CD4-positive, alpha-beta memory T cell (primary cell): ENCODE results near the gene EXOC3. TPM values are rescaled to one million over a fixed set of nuclear protein-coding genes. Genes with fewer than 3 reads are reported as not detected.

Source experiments
- CTCF ChIA-PET: fragments of 350-600 bp; sonication (Branson Sonifier 250); formaldehyde crosslinking; loops from one replicate; lab custom pipeline; 2021; ENCODE audit warnings: inconsistent platforms; ENCODE audit not compliant: partially characterized antibody; lab: Charles Lee
- POLR2A ChIA-PET: fragments of 350-600 bp; sonication (Branson Sonifier 250); formaldehyde crosslinking; loops from one replicate; lab custom pipeline; 2021; ENCODE audit not compliant: partially characterized antibody; lab: Charles Lee
- DNase-seq, 5 donors: peaks; one replicate each; pipeline versions ENCODE4 v3.0.0 to v3.0.0-alpha.2; 2020 to 2022; ENCODE audit warnings: mixed read lengths in 1 of 5
- H3K27ac ChIP-seq: one replicate; pipeline ENCODE4 v1.7.0; 2013; ENCODE audit warnings: low read depth, low read length
- H3K27me3 ChIP-seq: 2 replicates; pipeline ENCODE4 v1.7.0; 2013; ENCODE audit warnings: mild to moderate bottlenecking, low read length, moderate library complexity; ENCODE audit not compliant: insufficient read depth
- H3K36me3 ChIP-seq: 2 replicates; pipeline ENCODE4 v1.7.0; 2013; ENCODE audit warnings: mild to moderate bottlenecking, low read length, moderate library complexity; ENCODE audit not compliant: insufficient read depth
- H3K4me1 ChIP-seq: 2 replicates; pipeline ENCODE4 v1.7.0; 2013; ENCODE audit warnings: mild to moderate bottlenecking, low read length, moderate library complexity; ENCODE audit not compliant: insufficient read depth
- H3K4me3 ChIP-seq, 2 donors: one replicate each; pipeline ENCODE4 v1.7.0; 2013; ENCODE audit warnings: low read length in 2 of 2, mild to moderate bottlenecking in 1 of 2
- H3K9me3 ChIP-seq, 2 donors: one replicate each; pipeline ENCODE4 v1.7.0; 2013; ENCODE audit warnings: low read length in 2 of 2, control low read depth in 1 of 2; ENCODE audit not compliant: control insufficient read depth in 1 of 2
- H3K27ac Mint-ChIP-seq, 7 donors: one replicate each; pipeline ENCODE4 v1.8.0; 2020 to 2021; ENCODE audit warnings: mixed read lengths in 7 of 7, mild to moderate bottlenecking in 6 of 7, inconsistent platforms in 3 of 7, moderate library complexity in 3 of 7
- H3K27me3 Mint-ChIP-seq, 2 donors: one replicate each; pipeline ENCODE4 v1.8.0; 2020 to 2021; ENCODE audit warnings: mixed read lengths in 2 of 2
- H3K36me3 Mint-ChIP-seq, 2 donors: one replicate each; pipeline ENCODE4 v1.8.0; 2020 to 2021; ENCODE audit warnings: mixed read lengths in 2 of 2, inconsistent platforms in 1 of 2, mild to moderate bottlenecking in 1 of 2
- H3K4me1 Mint-ChIP-seq, 4 donors: one replicate each; pipeline ENCODE4 v1.8.0; 2020 to 2021; ENCODE audit warnings: mixed read lengths in 4 of 4, mild to moderate bottlenecking in 1 of 4
- H3K4me3 Mint-ChIP-seq, 8 donors: one replicate each; pipeline ENCODE4 v1.8.0; 2020 to 2021; ENCODE audit warnings: mixed read lengths in 8 of 8, mild to moderate bottlenecking in 7 of 8, moderate library complexity in 6 of 8, inconsistent platforms in 3 of 8
- H3K9me3 Mint-ChIP-seq, 8 donors: one replicate each; pipeline ENCODE4 v1.8.0; 2020 to 2021; ENCODE audit warnings: mixed read lengths in 8 of 8, mild to moderate bottlenecking in 5 of 8, inconsistent platforms in 3 of 8, moderate library complexity in 1 of 8
- intact Hi-C: fragments of 100-400 bp; cut with micrococcal nuclease; formaldehyde crosslinking; loops from one replicate; pipeline ENCODE4 v1.15.1; 2023
- polyA plus RNA-seq, 2 donors: library from polyadenylated mRNA; unstranded; fragments of 300-500 nt; fragmentation: Illumina TruSeq; gene quantifications; one replicate each; pipeline ENCODE4 v1.2.3, GENCODE V29; 2021
- total RNA-seq, 2 experiments: library from RNA; stranded (reverse); gene quantifications; one replicate each; pipeline ENCODE4 v1.2.3, GENCODE V29; 2021

EXOC3 gene
- total and polyA plus RNA-seq, 4 experiments from 2014 or later, result 32.0 to 96.1 (median 62.9) TPM

DNA sequence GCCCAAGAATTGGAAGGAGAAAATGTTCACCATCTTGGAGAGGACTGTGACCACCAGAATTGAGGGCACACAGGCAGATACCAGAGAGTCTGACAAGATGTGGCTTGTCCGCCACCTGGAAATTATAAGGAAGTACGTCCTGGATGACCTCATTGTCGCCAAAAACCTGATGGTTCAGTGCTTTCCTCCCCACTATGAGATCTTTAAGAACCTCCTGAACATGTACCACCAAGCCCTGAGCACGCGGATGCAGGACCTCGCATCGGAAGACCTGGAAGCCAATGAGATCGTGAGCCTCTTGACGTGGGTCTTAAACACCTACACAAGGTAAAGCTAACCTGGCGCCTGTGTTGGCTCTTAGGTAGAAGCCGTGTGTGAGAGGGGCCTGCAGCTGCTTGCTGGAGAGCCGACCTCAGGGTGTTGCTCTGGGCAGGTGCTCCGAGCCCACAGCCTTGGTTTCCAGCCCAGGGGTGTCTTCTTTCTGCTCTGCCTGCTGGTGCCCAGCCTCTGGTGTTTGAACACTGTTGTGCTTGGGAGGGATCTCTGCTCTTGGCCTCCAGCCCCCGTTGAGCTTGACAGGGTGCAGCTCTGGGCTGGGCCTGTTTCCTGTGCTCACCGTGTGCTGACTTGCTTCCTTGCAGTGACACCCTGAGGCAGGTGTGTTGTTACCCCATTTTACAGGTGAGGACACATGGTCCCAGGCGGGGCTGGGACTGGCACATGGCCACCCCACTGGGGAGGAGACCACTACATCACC is 10.9 kb downstream of the EXOC3 start:
- Histone ChIP-seq H3K27ac (no peak overlapping the region), H3K9me3 (peaks cover 0 to 11% of the 10 kb centered on the region in 2 donors), H3K27me3 (no peaks in the 10 kb centered on the region), H3K4me3 (no peak overlapping the region), H3K4me1 (peaks cover 20% of the 10 kb centered on the region), H3K36me3 (peaks cover 74% of the 10 kb centered on the region)
- no peak for DNase-seq
- peaks cover 4 to 27% (median 16%) of the 10 kb centered on the region in 8 donors for H3K9me3 Mint-ChIP-seq
- peak overlapping the region in 6 of 7 donors; percentile 23 to 89 (median 52) for H3K27ac Mint-ChIP-seq
- ChIA-PET CTCF (interaction anchor here (0.9 to 1.0 kb wide), 2 partner anchors 10 to 265 kb away, joined by 3 to 4 read pairs; no protein-coding TSS in a partner anchor), POLR2A (interaction anchor here (1.6 kb wide), 1 partner anchor 11 kb away, joined by 4 read pairs; no protein-coding TSS in a partner anchor)
- H3K27me3 Mint-ChIP-seq, result no peaks in the 10 kb centered on the region
- intact Hi-C loops, result no loop called here
- H3K4me3 Mint-ChIP-seq, result peak overlapping the region in 4 of 8 donors; percentile 43 to 65 (median 58)
- H3K4me1 Mint-ChIP-seq, result peaks cover 31 to 48% (median 37%) of the 10 kb centered on the region in 4 donors
- H3K36me3 Mint-ChIP-seq, result peaks cover 81 to 84% of the 10 kb centered on the region in 2 donors

DNA sequence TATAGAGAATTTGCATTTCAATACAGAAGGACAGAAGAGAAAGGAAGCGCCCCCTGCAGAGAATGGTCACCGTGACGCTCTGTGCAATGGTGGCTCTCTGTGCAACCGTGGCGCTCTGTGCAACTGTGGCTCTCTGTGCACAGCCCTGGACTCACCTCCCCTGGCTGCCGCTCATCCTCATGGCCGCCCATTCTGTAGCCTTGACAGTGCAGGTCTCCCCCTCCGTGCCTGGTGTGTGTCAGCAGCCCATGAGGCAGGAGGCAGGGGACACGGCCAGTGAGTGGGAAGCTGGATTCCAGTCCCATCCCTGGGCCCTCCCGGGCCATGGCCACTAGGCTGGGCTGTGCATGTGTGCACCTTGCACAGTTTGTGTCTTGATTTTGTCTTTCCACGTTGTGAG is 12.0 kb downstream of the EXOC3 start:
- H3K4me1 Mint-ChIP-seq, result peaks cover 30 to 50% (median 34%) of the 10 kb centered on the region in 4 donors
- Histone ChIP-seq H3K4me1 (peaks cover 20% of the 10 kb centered on the region), H3K27me3 (no peaks in the 10 kb centered on the region), H3K9me3 (peaks cover 0 to 11% of the 10 kb centered on the region in 2 donors), H3K36me3 (peaks cover 75% of the 10 kb centered on the region), H3K27ac (no peak overlapping the region), H3K4me3 (no peak overlapping the region)
- intact Hi-C loops, result no loop called here
- H3K27me3 Mint-ChIP-seq, result no peaks in the 10 kb centered on the region
- peak overlapping the region in 1 of 8 donors; percentile 17 for H3K4me3 Mint-ChIP-seq
- H3K36me3 Mint-ChIP-seq, result peaks cover 79 to 84% of the 10 kb centered on the region in 2 donors
- peak overlapping the region in 1 of 7 donors; percentile 8 for H3K27ac Mint-ChIP-seq
- peaks cover 4 to 27% (median 16%) of the 10 kb centered on the region in 8 donors for H3K9me3 Mint-ChIP-seq
- DNase-seq, result no peak
- CTCF ChIA-PET, result interaction anchor here (1.0 kb wide), 1 partner anchor 9 kb away, joined by 3 read pairs; no protein-coding TSS in a partner anchor
- POLR2A ChIA-PET, result no interaction called here

DNA sequence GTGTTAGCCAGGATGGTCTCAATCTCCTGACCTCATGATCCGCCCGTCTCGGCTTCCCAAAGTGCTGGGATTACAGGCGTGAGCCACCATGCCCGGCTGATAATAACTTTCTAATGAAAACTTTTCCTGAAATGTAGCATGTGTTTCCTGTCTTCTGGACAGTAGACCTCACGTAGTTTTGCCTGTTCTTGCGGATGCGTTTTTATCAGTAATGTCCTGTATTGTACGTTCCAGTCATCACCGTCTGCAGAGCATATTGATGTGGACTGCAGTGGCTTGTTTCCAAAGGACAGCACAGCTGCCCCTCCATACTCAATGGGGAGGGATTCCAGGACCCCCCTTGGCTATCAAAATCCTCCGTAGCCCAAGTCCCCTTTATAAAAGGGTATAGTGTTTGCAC is 12.8 kb downstream of the EXOC3 start:
- Histone ChIP-seq H3K27me3 (no peaks in the 10 kb centered on the region), H3K36me3 (peaks cover 78% of the 10 kb centered on the region), H3K4me3 (no peak overlapping the region), H3K4me1 (peaks cover 20% of the 10 kb centered on the region), H3K27ac (no peak overlapping the region), H3K9me3 (peaks cover 0 to 11% of the 10 kb centered on the region in 2 donors)
- peaks cover 4 to 21% (median 15%) of the 10 kb centered on the region in 8 donors for H3K9me3 Mint-ChIP-seq
- no peak overlapping the region for H3K4me3 Mint-ChIP-seq
- DNase-seq, result no peak
- peaks cover 77 to 86% of the 10 kb centered on the region in 2 donors for H3K36me3 Mint-ChIP-seq
- CTCF ChIA-PET, result interaction anchor here (1.0 kb wide), 1 partner anchor 9 kb away, joined by 3 read pairs; no protein-coding TSS in a partner anchor
- intact Hi-C loops, result no loop called here
- H3K27me3 Mint-ChIP-seq, result no peaks in the 10 kb centered on the region
- POLR2A ChIA-PET, result no interaction called here
- peaks cover 26 to 51% (median 29%) of the 10 kb centered on the region in 4 donors for H3K4me1 Mint-ChIP-seq
- H3K27ac Mint-ChIP-seq, result no peak overlapping the region

DNA sequence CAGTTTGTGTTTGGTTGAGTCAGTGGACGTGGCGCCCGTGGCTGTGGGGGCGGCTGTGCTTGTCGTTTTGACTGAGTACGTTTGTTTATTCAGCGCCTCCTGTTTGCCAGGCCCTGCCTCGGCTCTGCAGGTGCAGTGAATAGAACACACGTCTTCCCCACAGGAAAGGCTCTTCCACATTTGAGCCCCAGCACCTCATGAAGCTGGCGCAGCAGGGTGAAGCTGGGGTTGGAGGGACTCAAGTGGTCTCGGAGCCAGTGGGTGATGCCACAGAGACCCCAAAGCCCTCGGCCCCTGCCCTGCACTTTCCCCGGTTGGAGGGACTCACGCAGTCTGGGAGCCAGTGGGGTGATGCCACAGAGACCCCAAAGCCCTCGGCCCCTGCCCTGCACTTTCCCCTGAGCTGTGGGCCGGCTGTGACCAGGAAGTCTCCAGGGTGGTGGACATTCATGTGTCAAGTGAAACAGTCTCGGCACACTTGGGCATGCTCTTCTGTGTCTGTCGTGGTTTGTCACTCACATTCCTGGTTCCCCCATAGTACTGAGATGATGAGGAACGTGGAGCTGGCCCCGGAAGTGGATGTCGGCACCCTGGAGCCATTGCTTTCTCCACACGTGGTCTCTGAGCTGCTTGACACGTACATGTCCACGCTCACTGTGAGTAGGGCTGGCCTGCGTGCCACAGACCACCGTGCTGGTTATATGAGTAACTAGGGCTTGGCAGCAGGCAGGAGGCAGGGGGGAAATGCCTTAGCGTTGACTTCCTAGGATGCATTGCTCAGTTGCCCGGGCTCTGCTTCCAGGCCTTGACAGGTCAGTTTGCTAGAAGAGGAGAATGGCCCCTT is 13.6 kb downstream of the EXOC3 start:
- Histone ChIP-seq H3K9me3 (peaks cover 0 to 11% of the 10 kb centered on the region in 2 donors), H3K36me3 (peaks cover 71% of the 10 kb centered on the region), H3K4me1 (peaks cover 20% of the 10 kb centered on the region), H3K27ac (no peak overlapping the region), H3K4me3 (no peak overlapping the region), H3K27me3 (no peaks in the 10 kb centered on the region)
- intact Hi-C loops, result no loop called here
- peaks cover 26 to 51% (median 29%) of the 10 kb centered on the region in 4 donors for H3K4me1 Mint-ChIP-seq
- DNase-seq, result no peak
- peaks cover 71 to 80% of the 10 kb centered on the region in 2 donors for H3K36me3 Mint-ChIP-seq
- no peaks in the 10 kb centered on the region for H3K27me3 Mint-ChIP-seq
- CTCF ChIA-PET, result no interaction called here
- no peak overlapping the region for H3K4me3 Mint-ChIP-seq
- POLR2A ChIA-PET, result no interaction called here
- H3K27ac Mint-ChIP-seq, result no peak overlapping the region
- H3K9me3 Mint-ChIP-seq, result peaks cover 4 to 15% (median 11%) of the 10 kb centered on the region in 8 donors

DNA sequence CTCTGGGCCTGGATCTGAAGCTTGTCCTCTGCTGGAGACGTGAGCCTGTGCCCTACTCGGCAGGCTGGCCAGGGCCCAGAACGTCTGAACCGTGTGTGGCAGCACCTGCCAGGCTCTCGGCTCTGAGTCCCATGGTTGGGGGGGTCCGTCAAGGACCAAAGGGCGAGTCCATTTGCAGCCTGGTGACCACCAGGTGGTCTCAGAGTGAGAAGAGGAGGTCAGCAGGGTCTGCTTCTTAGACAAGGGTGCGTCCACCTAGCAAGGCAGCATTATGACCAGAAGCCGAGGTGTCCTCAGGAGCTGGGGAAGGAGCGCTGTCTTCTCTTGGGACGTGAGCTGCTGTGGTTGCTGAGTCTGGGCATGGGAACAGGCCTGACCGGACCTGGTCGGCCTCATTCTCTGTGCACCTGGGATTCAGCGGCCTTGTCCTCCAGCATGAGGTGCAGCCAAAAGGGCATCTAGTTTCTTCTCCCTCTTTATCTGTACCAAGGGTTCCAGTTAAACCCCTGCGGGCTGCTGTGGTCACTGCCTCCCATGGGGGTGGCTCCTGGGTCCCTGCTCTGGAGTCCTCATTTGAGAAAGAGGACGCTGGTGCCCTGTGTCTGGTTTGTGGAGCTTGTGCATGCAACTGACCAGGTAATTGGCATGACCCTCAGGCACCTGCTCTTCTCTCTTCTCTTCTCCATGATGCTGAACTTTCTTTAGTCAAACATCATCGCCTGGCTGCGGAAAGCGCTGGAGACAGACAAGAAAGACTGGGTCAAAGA is 14.4 kb downstream of the EXOC3 start:
- intact Hi-C loops, result no loop called here
- peaks cover 71 to 79% of the 10 kb centered on the region in 2 donors for H3K36me3 Mint-ChIP-seq
- peak overlapping the region in 1 of 7 donors; percentile 85 for H3K27ac Mint-ChIP-seq
- H3K27ac ChIP-seq, result no peak overlapping the region
- H3K27me3 ChIP-seq, result no peaks in the 10 kb centered on the region
- H3K4me3 Mint-ChIP-seq, result peak overlapping the region in 1 of 8 donors; percentile 31
- H3K4me1 Mint-ChIP-seq, result peaks cover 21 to 49% (median 29%) of the 10 kb centered on the region in 4 donors
- peaks cover 71% of the 10 kb centered on the region for H3K36me3 ChIP-seq
- ChIA-PET CTCF (no interaction called here), POLR2A (no interaction called here)
- H3K9me3 Mint-ChIP-seq, result peaks cover 0 to 7% (median 4%) of the 10 kb centered on the region in 8 donors
- H3K9me3 ChIP-seq, result peaks cover 0 to 4% of the 10 kb centered on the region in 2 donors
- no peak overlapping the region for H3K4me3 ChIP-seq
- no peak for DNase-seq
- H3K4me1 ChIP-seq, result peaks cover 20% of the 10 kb centered on the region
- H3K27me3 Mint-ChIP-seq, result no peaks in the 10 kb centered on the region

GRCh38 chr5:458547-459353 is 15.8 kb downstream of the EXOC3 start:
- peaks cover 60 to 72% of the 10 kb centered on the region in 2 donors for H3K36me3 Mint-ChIP-seq
- H3K9me3 Mint-ChIP-seq, result peaks cover 0 to 1% (median 0%) of the 10 kb centered on the region in 8 donors
- Histone ChIP-seq H3K36me3 (peaks cover 58% of the 10 kb centered on the region), H3K27ac (peak overlapping the region; percentile 32), H3K4me3 (no peak overlapping the region), H3K4me1 (peaks cover 12% of the 10 kb centered on the region), H3K9me3 (no peaks in the 10 kb centered on the region), H3K27me3 (no peaks in the 10 kb centered on the region)
- intact Hi-C loops, result no loop called here
- no peak overlapping the region for H3K4me3 Mint-ChIP-seq
- H3K27me3 Mint-ChIP-seq, result no peaks in the 10 kb centered on the region
- peak overlapping the region in 6 of 7 donors; percentile 70 to 92 (median 78) for H3K27ac Mint-ChIP-seq
- ChIA-PET CTCF (interaction anchor here (0.6 kb wide), 1 partner anchor 12 kb away, joined by 4 read pairs; no protein-coding TSS in a partner anchor), POLR2A (no interaction called here)
- DNase-seq, result peak in 1 of 5 donors; percentile 57
- peaks cover 12 to 36% (median 23%) of the 10 kb centered on the region in 4 donors for H3K4me1 Mint-ChIP-seq
